Type B pancreatic cell (in vitro differentiated cells): ENCODE results near the gene MYH2. TPM values are rescaled to one million over a fixed set of nuclear protein-coding genes. Genes with fewer than 3 reads are reported as not detected.

Experiments used
- DNase-seq: peaks from one replicate; pipeline ENCODE4 v3.0.0; 2021; ENCODE audit warnings: mixed read lengths; ENCODE audit not compliant: unreplicated experiment; ENCODE audit errors: extremely low spot score
- H3K27ac Mint-ChIP-seq: 2 replicates; pipeline ENCODE4 v1.8.0; 2021; ENCODE audit warnings: mild to moderate bottlenecking, mixed read lengths
- H3K27me3 Mint-ChIP-seq: 2 replicates; pipeline ENCODE4 v1.8.0; 2021; ENCODE audit warnings: mixed read lengths
- H3K36me3 Mint-ChIP-seq: 2 replicates; pipeline ENCODE4 v1.8.0; 2021; ENCODE audit warnings: mixed read lengths
- H3K4me1 Mint-ChIP-seq: one replicate; pipeline ENCODE4 v1.8.0; 2021; ENCODE audit warnings: mixed read lengths; ENCODE audit not compliant: unreplicated experiment
- H3K4me3 Mint-ChIP-seq: 2 replicates; pipeline ENCODE4 v1.8.0; 2021; ENCODE audit warnings: mild to moderate bottlenecking, mixed read lengths
- H3K9me3 Mint-ChIP-seq: 2 replicates; pipeline ENCODE4 v1.8.0; 2021; ENCODE audit warnings: mixed read lengths
- total RNA-seq: library from RNA; stranded (reverse); gene quantifications from 2 replicates; pipeline ENCODE4 v1.2.1, GENCODE V29; 2021; ENCODE audit warnings: low replicate concordance
- TF ChIP-seq, protein P1 (sequence below): fragments of 200-600 bp; sonication (generic); conservative IDR thresholded peaks from 2 replicates; pipeline ENCODE4 v1.5.0; 2021; ENCODE audit warnings: antibody characterized with exemption, mild to moderate bottlenecking

MYH2 gene
- total RNA-seq, 1 donor from 2014 or later, result not detected

DNA sequence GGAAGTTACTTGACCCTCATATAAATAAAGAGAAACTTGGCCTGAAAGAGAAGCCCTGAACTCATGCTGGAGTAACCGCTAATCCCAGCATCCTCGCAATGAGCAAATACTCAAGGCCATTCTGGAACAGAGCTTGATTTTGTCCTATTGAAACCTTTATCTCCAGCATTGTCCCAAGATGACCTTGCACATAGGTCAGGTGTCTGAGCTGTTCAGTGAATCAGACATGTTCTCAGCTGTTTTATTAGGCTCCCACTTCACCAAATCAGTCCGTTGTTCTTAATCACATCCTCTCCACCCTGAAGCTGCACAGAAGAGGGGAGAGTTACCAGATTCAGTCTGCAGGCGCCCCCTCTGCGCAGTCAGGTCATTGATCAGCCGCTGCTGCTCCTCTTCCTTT, 22.0 kb downstream of the MYH2 start:
- no peak for DNase-seq
- TF ChIP-seq, protein P1, sequence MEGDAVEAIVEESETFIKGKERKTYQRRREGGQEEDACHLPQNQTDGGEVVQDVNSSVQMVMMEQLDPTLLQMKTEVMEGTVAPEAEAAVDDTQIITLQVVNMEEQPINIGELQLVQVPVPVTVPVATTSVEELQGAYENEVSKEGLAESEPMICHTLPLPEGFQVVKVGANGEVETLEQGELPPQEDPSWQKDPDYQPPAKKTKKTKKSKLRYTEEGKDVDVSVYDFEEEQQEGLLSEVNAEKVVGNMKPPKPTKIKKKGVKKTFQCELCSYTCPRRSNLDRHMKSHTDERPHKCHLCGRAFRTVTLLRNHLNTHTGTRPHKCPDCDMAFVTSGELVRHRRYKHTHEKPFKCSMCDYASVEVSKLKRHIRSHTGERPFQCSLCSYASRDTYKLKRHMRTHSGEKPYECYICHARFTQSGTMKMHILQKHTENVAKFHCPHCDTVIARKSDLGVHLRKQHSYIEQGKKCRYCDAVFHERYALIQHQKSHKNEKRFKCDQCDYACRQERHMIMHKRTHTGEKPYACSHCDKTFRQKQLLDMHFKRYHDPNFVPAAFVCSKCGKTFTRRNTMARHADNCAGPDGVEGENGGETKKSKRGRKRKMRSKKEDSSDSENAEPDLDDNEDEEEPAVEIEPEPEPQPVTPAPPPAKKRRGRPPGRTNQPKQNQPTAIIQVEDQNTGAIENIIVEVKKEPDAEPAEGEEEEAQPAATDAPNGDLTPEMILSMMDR, result no peak
- no peaks in the 10 kb centered on the region for H3K36me3 Mint-ChIP-seq

DNA sequence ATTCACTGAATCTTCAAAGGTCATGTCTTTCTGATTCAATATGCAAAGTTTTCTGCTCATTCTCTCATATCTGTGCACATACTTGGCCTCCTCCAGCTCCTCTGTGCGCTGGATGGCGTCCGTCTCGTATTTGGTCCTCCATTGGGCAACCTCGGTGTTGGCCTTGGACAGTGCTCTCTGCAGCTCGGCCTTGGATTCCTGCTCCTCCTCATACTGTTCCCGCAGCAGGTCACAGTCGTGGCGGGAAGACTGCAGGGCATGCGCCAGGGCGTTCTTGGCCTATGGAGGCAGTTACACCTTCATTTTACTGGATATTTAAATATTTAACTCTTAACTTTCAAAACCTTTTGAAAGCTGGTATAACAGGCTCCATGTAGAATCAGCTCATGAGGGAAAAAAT, 22.9 kb downstream of the MYH2 start:
- Mint-ChIP-seq H3K4me3 (no peak overlapping the region), H3K27ac (no peak overlapping the region), H3K36me3 (no peaks in the 10 kb centered on the region), H3K4me1 (no peaks in the 10 kb centered on the region), H3K9me3 (no peaks in the 10 kb centered on the region), H3K27me3 (peaks cover 3% of the 10 kb centered on the region)
- TF ChIP-seq, protein P1, result no peak
- no peak for DNase-seq

More for the DNA sequence above, 22.0 kb downstream of the MYH2 start:
- peaks cover 3% of the 10 kb centered on the region for H3K27me3 Mint-ChIP-seq
- no peak overlapping the region for H3K4me3 Mint-ChIP-seq
- H3K27ac Mint-ChIP-seq, result no peak overlapping the region
- no peaks in the 10 kb centered on the region for H3K9me3 Mint-ChIP-seq
- no peaks in the 10 kb centered on the region for H3K4me1 Mint-ChIP-seq

DNA sequence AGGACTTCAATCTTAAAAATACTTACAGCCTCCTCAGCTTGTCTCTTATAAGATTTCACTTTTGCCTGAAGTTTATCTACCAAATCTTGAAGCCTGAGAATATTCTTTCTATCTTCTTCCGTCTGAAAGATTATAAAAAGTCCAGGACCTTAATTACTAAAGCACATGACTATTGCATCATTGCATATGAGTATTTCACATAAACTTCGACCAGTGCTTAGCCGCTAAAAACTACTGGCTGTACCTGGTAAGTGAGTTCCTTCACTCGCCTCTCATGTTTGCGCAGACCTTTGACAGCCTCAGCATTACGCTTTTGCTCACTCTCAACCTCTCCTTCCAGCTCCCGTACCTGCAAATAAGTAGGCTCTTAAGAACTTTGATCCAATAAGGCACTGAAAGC, 26.4 kb downstream of the MYH2 start:
- Mint-ChIP-seq H3K27me3 (peaks cover 15% of the 10 kb centered on the region), H3K36me3 (no peaks in the 10 kb centered on the region), H3K4me1 (no peaks in the 10 kb centered on the region), H3K27ac (no peak overlapping the region), H3K9me3 (no peaks in the 10 kb centered on the region), H3K4me3 (no peak overlapping the region)
- TF ChIP-seq, protein P1, result no peak
- no peak for DNase-seq

DNA sequence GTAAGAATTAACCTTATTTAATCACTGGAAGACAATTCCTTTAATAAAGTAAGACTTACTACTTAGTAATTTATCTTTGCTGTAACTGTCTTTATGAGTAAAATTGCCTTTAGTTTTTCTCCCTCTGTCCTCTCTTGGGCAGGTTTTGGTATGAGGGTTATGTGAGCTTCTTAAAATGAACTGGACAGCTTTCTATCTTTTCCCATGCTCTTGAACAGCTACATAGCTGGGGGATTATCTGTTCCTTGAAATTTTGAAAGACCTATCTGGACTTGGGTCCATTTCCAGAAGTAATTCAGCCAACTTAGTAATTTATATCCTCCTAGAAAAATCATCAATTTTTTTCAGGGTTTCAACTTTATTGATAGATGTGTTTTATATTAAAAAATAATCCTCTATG, 27.5 kb downstream of the MYH2 start:
- no peak for DNase-seq
- Mint-ChIP-seq H3K27me3 (peaks cover 18% of the 10 kb centered on the region), H3K4me1 (no peaks in the 10 kb centered on the region), H3K36me3 (no peaks in the 10 kb centered on the region), H3K9me3 (no peaks in the 10 kb centered on the region), H3K4me3 (no peak overlapping the region), H3K27ac (no peak overlapping the region)
- TF ChIP-seq, protein P1, result no peak

DNA sequence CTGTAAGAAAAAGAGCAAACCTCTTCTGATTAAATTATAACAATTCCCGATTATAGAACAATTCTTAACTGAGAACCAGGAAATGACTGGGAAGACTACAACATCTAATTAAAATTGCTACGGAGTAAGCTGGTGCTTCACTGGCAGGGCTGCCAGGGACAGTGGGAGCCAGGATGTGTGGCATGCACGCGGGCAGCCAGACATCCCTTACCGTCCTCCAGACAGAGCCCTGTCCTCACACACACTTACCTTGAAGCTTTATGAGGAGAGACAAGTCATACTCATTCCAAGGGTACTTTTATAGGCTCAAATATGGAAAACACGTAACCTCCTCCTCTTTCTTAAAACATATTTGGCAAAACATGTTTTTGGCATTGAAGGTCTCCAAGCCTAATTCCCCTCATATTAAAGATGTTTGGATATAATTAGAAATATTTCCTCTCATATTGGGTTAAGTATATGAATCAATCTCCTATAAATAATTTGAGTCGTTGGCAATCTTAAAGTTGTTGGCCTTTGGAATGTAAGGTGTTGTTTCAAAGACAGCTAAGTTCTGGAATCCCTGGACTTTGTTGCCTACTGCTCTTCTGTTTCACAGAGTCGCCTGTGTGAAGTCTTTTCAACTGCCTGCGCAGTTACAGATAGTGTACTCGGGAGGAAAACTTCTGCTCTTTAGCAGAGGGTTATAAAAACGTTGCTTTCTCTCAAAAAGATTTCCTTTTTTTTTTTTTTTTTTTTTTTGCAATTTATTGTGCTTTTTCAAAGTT, 31.0 kb downstream of the MYH2 start, which contains the start of gene MYH1:
TSS of gene MYH1 (minus strand) at position 272 of the 767 bp plus-strand sequence. CDS start 1,900 bp downstream, outside the sequence.
- Mint-ChIP-seq H3K4me1 (no peaks in the 10 kb centered on the region), H3K36me3 (no peaks in the 10 kb centered on the region), H3K27ac (no peak within 1 kb of the TSS), H3K27me3 (peaks cover 15% of the 10 kb centered on the region), H3K9me3 (no peaks in the 10 kb centered on the region), H3K4me3 (no peak within 1 kb of the TSS)
- no peak for DNase-seq
- TF ChIP-seq, protein P1, result no peak
